Liver (tissue), 5 donors: ENCODE data around the gene SLC22A3. TPM values are rescaled to one million over a fixed set of nuclear protein-coding genes. Genes with fewer than 3 reads are reported as not detected.

Experiments used
- GABPA ChIP-seq, 2 donors: IDR thresholded peaks in 1 of 2; conservative IDR thresholded peaks in 1 of 2; 2 replicates each; pipeline ENCODE4 v1.6.1; 2016; ENCODE audit warnings: antibody characterized with exemption in 2 of 2, mild to moderate bottlenecking in 1 of 2, moderate library complexity in 1 of 2
- NR2F2 ChIP-seq: IDR thresholded peaks from 2 replicates; pipeline ENCODE4 v1.6.1; 2016; ENCODE audit warnings: antibody characterized with exemption
- SP1 ChIP-seq: IDR thresholded peaks from 2 replicates; pipeline ENCODE4 v1.6.1; 2018; ENCODE audit warnings: antibody characterized with exemption, mild to moderate bottlenecking
- polyA plus RNA-seq, 2 donors: library from polyadenylated mRNA; stranded (reverse) in 1 of 2; unstranded in 1 of 2; fragments of 200-250 nt in 1 of 2; fragments of >200 nt in 1 of 2; fragmentation: Nextera tagmentation in 1 of 2; extraction: Ambion mirVana in 1 of 2; gene quantifications; one replicate each; pipeline versions ENCODE4 v1.2.1 to v1.2.3, GENCODE V29; 2013 to 2015
- total RNA-seq, 2 donors: library from RNA; depleted of rRNA; stranded (reverse); fragments of >200 nt; gene quantifications; one replicate each; pipeline ENCODE4 v1.2.3, GENCODE V29; 2014
- TF ChIP-seq, protein P1 (sequence below): IDR thresholded peaks from 2 replicates; pipeline ENCODE4 v1.6.1; 2016; ENCODE audit warnings: antibody characterized with exemption, mild to moderate bottlenecking
- TF ChIP-seq, protein P2 (sequence below): IDR thresholded peaks from 2 replicates; pipeline ENCODE4 v1.6.1; 2016; ENCODE audit warnings: antibody characterized with exemption
- donor health status: healthy.
- donor health status: healthy.
- donor health status: healthy.

Gene SLC22A3
- total and polyA plus RNA-seq, 4 donors: 7.6 to 40.9 (median 19.4) TPM

DNA sequence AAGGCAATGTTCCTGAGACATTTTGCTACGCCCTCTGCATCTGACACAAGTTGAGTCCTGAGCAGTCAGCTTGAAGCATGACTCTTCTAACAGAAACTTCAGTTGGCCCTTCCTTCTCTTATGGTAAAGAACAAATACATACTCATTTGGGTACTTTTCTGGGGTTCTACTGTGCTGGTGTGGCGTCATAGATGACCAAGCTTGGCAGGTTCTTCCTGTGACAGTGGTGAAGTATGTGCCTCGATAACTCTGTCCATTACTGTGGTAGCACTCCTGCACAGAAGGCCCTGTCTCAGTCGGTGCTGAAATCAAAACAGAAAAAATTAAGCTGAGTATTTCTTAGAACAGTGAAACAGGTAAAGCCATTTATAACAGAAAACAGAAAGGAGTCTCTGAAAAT lies 152.5 kb downstream of the SLC22A3 start (continued):
- TF ChIP-seq, protein P1, sequence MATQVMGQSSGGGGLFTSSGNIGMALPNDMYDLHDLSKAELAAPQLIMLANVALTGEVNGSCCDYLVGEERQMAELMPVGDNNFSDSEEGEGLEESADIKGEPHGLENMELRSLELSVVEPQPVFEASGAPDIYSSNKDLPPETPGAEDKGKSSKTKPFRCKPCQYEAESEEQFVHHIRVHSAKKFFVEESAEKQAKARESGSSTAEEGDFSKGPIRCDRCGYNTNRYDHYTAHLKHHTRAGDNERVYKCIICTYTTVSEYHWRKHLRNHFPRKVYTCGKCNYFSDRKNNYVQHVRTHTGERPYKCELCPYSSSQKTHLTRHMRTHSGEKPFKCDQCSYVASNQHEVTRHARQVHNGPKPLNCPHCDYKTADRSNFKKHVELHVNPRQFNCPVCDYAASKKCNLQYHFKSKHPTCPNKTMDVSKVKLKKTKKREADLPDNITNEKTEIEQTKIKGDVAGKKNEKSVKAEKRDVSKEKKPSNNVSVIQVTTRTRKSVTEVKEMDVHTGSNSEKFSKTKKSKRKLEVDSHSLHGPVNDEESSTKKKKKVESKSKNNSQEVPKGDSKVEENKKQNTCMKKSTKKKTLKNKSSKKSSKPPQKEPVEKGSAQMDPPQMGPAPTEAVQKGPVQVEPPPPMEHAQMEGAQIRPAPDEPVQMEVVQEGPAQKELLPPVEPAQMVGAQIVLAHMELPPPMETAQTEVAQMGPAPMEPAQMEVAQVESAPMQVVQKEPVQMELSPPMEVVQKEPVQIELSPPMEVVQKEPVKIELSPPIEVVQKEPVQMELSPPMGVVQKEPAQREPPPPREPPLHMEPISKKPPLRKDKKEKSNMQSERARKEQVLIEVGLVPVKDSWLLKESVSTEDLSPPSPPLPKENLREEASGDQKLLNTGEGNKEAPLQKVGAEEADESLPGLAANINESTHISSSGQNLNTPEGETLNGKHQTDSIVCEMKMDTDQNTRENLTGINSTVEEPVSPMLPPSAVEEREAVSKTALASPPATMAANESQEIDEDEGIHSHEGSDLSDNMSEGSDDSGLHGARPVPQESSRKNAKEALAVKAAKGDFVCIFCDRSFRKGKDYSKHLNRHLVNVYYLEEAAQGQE: no peak
- TF ChIP-seq GABPA (IDR thresholded peaks at IDR 0.05 in 1 of 2, conservative IDR thresholded peaks at IDR 0.05 in 1 of 2) (no peak), SP1 (no peak), NR2F2 (no peak)
- TF ChIP-seq, protein P2, sequence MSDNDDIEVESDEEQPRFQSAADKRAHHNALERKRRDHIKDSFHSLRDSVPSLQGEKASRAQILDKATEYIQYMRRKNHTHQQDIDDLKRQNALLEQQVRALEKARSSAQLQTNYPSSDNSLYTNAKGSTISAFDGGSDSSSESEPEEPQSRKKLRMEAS: no peak

Other genes with a start within 250 kb of the SLC22A3 start
- gene SLC22A1, start 226.6 kb upstream of the SLC22A3 start, total RNA-seq: 100 to 1,000 TPM in 1 of 2 donors, under 1 TPM in 1; 0.79 to 407 TPM
- 1,000 to 10,000 TPM in 1 of 2 donors, 100 to 1,000 TPM in 1; 471 to 1,107 TPM for gene SLC22A1, start 226.6 kb upstream of the SLC22A3 start, polyA plus RNA-seq
- not detected for gene SLC22A2, start 89.6 kb upstream of the SLC22A3 start, total RNA-seq
- not detected for gene SLC22A2, start 89.6 kb upstream of the SLC22A3 start, polyA plus RNA-seq